HG03175 (cell line): ENCODE measurements around the gene PAX4.

Source experiments
- ATAC-seq: cut with Tn5 transposase; IDR thresholded peaks from one replicate; pipeline ENCODE4 v1.9.1; 2021; ENCODE audit warnings: mild to moderate bottlenecking, moderate library complexity; ENCODE audit not compliant: unreplicated experiment

PAX4 gene

DNA sequence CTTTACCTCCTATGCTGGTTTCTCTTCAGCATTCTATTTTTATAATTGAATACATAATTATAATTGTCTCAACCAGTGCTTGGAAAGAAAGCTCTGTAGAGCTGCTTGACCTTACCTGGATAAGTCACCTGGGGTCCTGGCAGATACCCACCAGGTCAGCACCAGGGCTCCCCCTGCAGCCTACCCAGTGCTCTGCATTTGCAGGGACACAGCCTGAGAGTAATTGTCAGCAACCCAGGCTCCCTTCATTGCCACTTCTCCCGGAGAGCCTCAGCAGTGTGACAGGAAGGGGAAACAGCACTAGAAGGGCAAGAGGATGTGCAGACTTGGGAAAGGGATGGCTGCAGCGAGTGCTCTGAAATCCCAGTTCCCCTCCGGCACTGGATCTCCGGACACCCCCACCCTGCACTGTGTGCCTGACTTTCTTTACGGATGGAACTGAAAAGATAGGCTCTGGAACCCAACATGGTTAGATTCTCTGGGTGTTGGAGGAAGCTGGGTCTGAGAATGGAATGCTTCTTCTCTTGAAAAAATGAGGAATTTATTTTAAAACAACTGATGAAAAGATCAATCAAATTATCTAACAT lies 11.4 kb upstream of the PAX4 start:
- ATAC-seq = peak; percentile 49

DNA sequence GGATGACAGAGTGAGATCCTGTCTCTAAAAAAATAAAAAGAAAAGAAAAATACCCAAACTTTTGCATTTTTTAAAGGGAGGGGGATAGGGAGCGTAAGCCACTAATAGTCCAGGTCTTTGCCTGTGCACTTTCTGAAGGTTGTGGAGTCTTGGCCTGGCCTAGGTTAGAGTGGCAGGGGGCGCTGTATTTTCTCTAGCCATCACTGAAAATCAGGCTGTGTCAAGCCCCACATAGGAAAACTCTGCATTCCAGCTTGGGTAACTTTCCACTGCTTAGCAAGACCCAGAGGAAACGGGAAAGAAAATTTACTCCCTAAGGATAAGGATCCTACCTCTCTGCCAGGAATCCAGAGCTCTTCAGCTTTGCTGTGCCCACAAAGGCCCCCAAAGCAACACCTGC lies 10.5 kb upstream of the PAX4 start:
- no peak for ATAC-seq

DNA sequence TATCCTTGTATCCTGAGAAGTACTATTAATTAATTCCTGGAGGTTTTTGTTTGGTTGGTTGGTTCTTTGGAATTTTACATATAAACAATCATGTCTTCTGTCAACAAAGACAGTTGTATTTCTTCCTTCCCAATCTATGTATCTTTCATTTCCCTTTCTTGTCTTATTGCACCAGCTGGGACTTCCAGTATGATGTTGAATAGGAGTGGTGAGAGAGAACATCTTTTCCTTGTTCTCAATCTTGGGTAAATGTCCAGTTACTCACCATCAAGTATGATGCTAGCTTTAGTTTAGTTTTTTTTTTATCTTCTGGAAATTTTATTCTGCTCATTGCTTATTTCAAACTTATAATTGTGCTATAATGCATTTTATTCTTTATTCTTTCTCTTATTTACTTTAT lies 7.4 kb upstream of the PAX4 start:
- ATAC-seq = no peak

- ATAC-seq = no peak
Observed at GRCh38 chr7:127620406-127621233, 2.7 kb upstream of the PAX4 start.

DNA sequence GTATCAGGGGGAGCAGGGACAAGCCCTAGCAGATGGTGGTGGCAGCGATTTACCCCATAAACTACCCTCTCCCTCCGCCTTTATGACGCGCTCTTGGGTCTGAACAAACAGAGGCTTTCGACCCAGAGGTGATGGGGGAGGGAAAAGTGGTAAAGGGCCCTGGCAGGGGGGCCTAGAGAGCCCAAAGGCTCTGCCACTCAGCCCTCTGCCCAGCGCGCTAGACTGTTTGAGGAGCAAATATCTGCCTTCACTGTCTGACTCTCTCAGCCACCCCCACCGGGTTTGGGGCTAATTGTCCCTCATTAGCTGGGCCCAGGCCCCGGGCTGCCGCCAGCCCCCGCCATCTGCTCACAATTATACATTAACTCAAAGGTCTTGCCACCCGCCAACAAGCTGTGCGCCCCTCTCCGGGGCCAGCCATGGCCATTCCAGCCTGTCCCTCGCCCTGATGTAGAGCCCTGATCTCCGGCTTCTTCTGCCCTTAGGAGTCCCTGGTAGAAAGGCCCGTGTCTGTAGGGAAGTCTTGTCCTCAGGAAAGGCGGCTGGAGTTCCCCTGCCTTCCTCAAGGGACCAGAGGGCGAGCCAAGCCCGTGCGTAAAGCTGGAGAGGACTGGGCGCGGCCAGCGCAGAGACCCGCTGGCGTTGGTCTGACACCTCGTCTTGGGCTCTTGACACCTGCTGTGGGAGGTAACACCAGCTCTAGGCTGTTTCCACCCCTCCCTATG lies 1.9 kb upstream of the PAX4 start:
- no peak for ATAC-seq

- no peak for ATAC-seq
Observed at GRCh38 chr7:127618775-127619174, 833 bp upstream of the PAX4 start.

DNA sequence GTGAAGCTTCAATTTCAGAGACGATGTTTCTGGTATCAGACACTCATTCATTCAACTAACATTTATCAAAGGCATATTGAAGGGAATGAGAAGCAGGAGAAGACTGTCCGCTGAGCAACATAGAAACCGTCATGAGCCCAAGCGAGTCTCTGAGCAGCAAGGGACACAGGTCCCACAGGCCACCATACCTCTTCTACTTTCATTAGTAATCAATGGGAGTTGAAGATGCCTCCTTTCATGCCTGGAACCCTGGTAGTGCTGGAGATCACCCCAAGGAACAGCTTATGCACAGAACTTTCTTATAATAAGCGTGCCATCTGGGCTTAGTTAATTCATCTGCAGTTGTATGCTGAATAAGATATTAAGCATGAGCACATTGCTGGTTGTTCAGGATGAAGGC lies 1.2 kb downstream of the PAX4 start:
- ATAC-seq = no peak

GRCh38 chr7:127612263-127612662 lies 5.7 kb downstream of the PAX4 start:
- ATAC-seq = no peak

DNA sequence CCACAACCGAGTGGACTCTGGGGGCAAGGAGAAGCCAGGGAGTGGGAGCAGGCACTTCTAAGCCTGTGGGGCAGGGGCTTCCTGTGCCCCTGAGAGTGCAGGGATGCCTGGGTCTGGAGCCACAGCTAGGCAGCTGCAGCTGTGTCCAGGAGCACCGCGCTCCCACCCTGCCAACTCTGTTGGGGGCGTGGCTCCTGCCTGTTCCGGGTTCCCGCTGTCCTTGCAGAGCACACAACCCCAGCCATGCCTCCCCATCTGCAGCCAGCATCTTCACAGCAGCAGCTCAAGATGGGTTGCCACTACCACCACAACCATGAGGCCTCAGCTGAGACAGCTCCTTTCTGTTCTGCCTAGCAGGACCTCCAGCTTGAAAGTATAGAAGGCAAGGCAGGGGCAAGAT lies 8.6 kb downstream of the PAX4 start:
- ATAC-seq = no peak

- ATAC-seq = no peak
Observed at GRCh38 chr7:127608446-127608845, 9.5 kb downstream of the PAX4 start.

DNA sequence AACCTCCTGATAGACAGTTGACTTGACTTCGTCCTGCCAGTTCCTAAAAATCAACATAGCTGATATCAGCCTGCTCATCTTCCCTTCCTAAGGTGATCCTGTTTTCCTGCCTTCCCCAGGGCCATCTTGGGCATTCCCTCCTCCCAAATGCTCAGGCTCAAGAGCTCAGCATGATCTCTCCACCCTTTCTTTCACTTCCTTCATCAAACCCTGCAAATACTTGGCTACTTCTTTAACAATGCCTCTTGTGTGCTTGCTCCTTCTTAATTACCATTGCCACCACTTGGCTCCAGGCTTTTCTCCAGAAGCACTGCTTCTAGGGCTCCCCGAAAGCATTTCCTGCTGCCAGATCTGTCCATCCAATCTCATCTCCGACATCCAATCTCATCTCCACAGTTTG lies 17.1 kb downstream of the PAX4 start:
- no peak for ATAC-seq

GRCh38 chr7:127598318-127598717 lies 19.6 kb downstream of the PAX4 start:
- no peak for ATAC-seq

DNA sequence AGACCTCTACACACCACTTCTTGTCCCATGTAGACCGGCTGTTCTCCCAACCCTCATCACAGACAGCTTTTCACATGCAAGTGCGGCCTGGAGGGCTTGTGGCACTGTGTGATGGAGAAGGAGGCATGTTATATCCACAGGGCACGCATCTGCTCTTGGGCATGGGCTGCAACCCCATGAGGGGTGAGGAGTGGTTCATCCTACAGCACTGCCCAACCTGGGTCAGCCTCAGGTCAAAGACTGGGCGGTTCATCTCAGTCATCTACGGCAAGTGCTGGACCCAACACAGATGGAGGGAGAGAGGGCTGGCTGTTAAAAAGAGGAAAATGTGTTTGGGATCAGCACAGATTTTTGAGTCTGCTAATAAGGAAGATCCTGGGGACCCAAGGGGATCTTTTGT lies 22.2 kb downstream of the PAX4 start:
- no peak for ATAC-seq

DNA sequence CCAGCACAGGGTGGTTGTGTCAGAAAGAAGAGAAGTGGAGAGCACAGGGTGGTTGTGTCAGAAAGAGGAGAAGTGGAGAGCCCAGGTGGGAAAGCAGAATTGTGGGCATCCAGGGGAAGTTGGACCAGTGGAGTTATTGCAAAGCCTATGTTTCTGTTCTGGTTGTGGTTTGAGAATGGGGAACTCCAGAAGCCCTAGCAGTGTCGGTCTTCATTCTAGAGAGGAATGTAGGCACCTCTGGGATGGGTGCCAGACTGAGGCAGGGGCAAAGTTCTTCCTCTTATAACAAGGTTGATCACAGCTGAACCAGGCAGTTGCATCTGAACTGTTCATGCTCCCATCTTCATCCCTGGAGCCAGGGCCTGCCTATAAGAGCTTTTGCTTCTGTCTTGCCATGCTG lies 23.5 kb downstream of the PAX4 start:
- no peak for ATAC-seq

GRCh38 chr7:127592550-127592949 lies 25.4 kb downstream of the PAX4 start:
- no peak for ATAC-seq

GRCh38 chr7:127591591-127591990 lies 26.4 kb downstream of the PAX4 start:
- ATAC-seq = no peak

GRCh38 chr7:127591189-127591588 lies 26.8 kb downstream of the PAX4 start:
- no peak for ATAC-seq

DNA sequence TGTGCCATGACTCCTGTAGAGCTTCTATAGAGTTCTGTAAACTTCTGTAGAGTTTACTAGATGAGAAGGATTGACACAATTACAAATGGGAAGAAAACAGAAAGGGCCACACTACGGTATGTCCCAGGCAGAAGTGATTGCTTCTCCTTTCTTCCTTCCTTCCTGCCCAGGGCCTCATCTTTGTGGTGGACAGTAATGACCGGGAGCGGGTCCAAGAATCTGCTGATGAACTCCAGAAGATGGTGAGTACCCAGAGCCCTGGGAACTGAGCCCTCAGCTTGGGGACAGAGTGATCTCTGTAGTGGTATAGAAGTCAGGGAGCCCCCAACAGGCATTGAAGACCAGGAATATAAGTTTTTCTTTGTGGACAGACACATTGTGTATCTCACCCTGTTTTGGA lies 28.0 kb downstream of the PAX4 start:
- ATAC-seq = no peak

DNA sequence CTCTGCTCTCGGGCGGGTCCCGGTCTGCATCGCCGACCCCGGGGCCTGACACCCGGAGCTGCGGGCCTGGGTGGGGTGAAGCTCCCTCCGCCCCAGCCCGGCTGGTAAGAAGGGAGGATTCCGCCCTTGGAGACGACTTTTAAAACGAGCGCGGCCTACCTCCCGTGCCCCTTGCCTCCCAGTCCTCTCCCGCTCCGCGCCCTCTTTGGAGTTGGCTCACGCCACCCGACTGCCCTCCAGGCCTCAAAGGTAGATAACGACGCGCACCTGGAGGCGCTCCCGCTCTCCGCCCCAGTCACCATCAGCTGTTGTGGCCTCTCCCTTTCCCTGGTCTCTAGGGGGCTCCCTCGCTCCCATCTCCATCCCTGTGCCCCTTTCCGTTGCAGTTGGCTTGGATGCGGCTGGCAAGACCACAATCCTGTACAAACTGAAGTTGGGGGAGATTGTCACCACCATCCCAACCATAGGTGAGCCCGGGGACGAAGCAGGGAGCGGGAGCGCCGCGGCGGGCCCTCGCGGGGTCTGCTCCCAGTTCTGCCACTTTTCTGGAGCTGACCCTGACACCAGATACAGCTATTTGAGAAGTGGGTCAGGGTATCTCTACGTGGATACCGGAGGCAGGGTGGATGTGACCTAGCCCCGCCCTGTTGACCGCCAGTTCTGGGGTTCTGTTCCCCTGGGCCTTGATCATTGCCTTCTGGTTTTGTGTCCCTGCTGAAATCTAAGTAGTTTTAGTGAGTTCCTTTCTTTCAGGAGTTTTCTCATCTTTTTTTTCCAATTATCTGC lies 29.1 kb downstream of the PAX4 start:
- peak; percentile 17 for ATAC-seq

- peak; percentile 75 for ATAC-seq
Observed at GRCh38 chr7:127588019-127588696, 29.8 kb downstream of the PAX4 start, which contains the start of gene ARF5. TSS of gene ARF5 (plus strand) at chr7:127588411. CDS start at chr7:127588499, 88 bp downstream.

DNA sequence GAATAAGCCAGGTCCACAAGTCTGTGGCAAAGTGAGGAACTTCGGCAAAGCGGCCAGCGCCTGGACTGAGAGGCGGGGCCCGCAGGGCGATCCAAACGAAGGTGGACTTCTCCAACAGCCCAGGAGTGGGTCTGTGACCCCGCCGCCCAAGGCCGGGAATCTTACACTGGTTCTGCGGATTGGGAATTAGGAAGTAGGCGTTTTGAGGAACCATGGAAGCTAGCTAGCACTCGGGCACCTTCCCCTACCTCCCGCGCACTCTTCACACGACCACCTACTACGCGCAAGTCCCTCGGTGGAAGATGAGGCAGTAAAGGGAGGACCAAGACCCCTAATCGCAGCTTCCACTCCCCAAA lies 30.3 kb downstream of the PAX4 start:
- no peak for ATAC-seq
